PC-3 (cell line): ENCODE results near the gene ASTN2.

Source experiments
- CTCF ChIP-seq: fragments of 300-600 bp; sonication (generic); conservative IDR thresholded peaks from 2 replicates; pipeline ENCODE4 v1.5.1; 2017; ENCODE audit warnings: antibody characterized with exemption, low read depth, mild to moderate bottlenecking, low read length
- EZH2 ChIP-seq: fragments of 300-600 bp; sonication (generic); IDR thresholded peaks from one replicate; pipeline ENCODE4 v1.6.1; 2017; ENCODE audit warnings: antibody characterized with exemption, mild to moderate bottlenecking, low read length; ENCODE audit not compliant: unreplicated experiment
- EZH2phosphoT487 ChIP-seq: fragments of 300-600 bp; sonication (generic); IDR thresholded peaks from 2 replicates; pipeline ENCODE4 v1.6.1; 2018; ENCODE audit warnings: mild to moderate bottlenecking, antibody characterized with exemption, low read length, borderline replicate concordance

DNA sequence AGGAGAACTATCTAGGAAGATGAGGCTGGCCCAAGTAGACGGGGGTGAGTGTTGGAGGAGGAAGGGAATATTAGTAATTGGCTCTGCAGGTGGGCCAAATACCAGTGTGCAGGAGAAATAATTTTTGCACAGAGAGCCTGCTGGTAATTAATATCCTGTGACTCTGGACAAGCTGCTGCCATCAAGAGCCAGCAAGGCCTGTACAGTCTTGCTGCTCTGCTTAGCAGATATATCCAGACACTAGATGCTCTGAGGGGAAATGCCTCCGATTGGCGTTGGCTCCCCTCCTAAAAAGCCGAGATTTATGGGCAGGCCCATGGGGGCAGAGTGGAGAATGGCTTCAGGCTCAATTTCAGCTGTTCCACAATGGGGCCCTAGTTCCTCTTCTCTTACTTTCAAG is 29.6 kb upstream of the ASTN2 start:
- no peak for TF ChIP-seq CTCF
- TF ChIP-seq EZH2: no peak
- no peak for TF ChIP-seq EZH2phosphoT487
